H1 (cell line): Measurements from ENCODE around the gene ABHD2. TPM values are rescaled to one million over a fixed set of nuclear protein-coding genes. Genes with fewer than 3 reads are reported as not detected.

Experiments used
- CTCF ChIA-PET: fragments of 300-600 bp; sonication (Branson Sonifier 250); formaldehyde crosslinking; loops from one replicate; lab custom pipeline; 2021; ENCODE audit not compliant: partially characterized antibody; lab: Charles Lee
- POLR2A ChIA-PET: fragments of 300-600 bp; sonication (Branson Sonifier 250); formaldehyde crosslinking; loops from one replicate; lab custom pipeline; 2021; ENCODE audit warnings: inconsistent platforms; ENCODE audit not compliant: partially characterized antibody; lab: Charles Lee
- DNase-seq, 2 experiments: peaks; one replicate each; pipeline versions ENCODE4 v3.0.0 to v3.0.0-alpha.2; 2010 to 2022; ENCODE audit warnings: low spot score in 2 of 2, low read depth in 1 of 2, mixed read lengths in 1 of 2
- FAIRE-seq: peaks from 2 replicates; lab custom pipeline; 2011; peaks lifted over from hg19 to GRCh38; lab: Jason Lieb, UNC
- H2AFZ ChIP-seq: 2 replicates; pipeline ENCODE4 v1.8.1; 2012; ENCODE audit warnings: low read length, inconsistent platforms
- H2AK5ac ChIP-seq: 2 replicates; pipeline ENCODE4 v1.6.1; 2013; ENCODE audit warnings: low read depth, low read length
- H2BK120ac ChIP-seq: replicated peaks from 2 replicates; pipeline ENCODE3; 2013; ENCODE audit warnings: low read depth, low read length, inconsistent platforms
- H2BK12ac ChIP-seq: 2 replicates; pipeline ENCODE4 v1.6.1; 2013; ENCODE audit warnings: low read depth, low read length
- H2BK15ac ChIP-seq: 2 replicates; pipeline ENCODE4 v1.6.1; 2013; ENCODE audit warnings: low read length
- H2BK20ac ChIP-seq: 2 replicates; pipeline ENCODE4 v1.6.1; 2013; ENCODE audit warnings: low read length
- H2BK5ac ChIP-seq: 2 replicates; pipeline ENCODE4 v1.6.1; 2013; ENCODE audit warnings: low read depth, low read length
- H3K14ac ChIP-seq: 2 replicates; pipeline ENCODE4 v1.6.1; 2013; ENCODE audit warnings: inconsistent platforms; ENCODE audit not compliant: insufficient read length
- H3K18ac ChIP-seq: 2 replicates; pipeline ENCODE4 v1.6.1; 2013; ENCODE audit warnings: low read length; ENCODE audit errors: extremely low read depth
- H3K23ac ChIP-seq: 2 replicates; pipeline ENCODE4 v1.6.1; 2013; ENCODE audit warnings: inconsistent platforms; ENCODE audit not compliant: insufficient read length
- H3K23me2 ChIP-seq: 2 replicates; pipeline ENCODE4 v1.6.1; 2013; ENCODE audit warnings: low read depth, low read length
- H3K27ac ChIP-seq: 2 replicates; pipeline ENCODE4 v1.6.1; 2011; ENCODE audit warnings: low read depth, low read length, inconsistent platforms
- H3K27me3 ChIP-seq, 4 experiments: replicated peaks in 1 of 4; 1 replicate in 1 of 4; 2 replicates in 3 of 4; pipeline versions ENCODE4 v1.6.1 to v1.8.1; 2011 to 2013; ENCODE audit warnings: low read length in 3 of 4, mild to moderate bottlenecking in 3 of 4, inconsistent platforms in 2 of 4, mixed read lengths in 2 of 4, moderate library complexity in 1 of 4; ENCODE audit not compliant: control insufficient read depth in 3 of 4, insufficient read depth in 3 of 4; ENCODE audit errors: extremely low read depth in 1 of 4
- H3K36me3 ChIP-seq, 4 experiments: 2 replicates each; pipeline versions ENCODE4 v1.6.1 to v1.8.1; 2011 to 2013; ENCODE audit warnings: mild to moderate bottlenecking in 4 of 4, low read length in 3 of 4, moderate library complexity in 2 of 4, control low read depth in 1 of 4, inconsistent platforms in 1 of 4; ENCODE audit not compliant: insufficient read depth in 4 of 4, control insufficient read depth in 2 of 4
- H3K4ac ChIP-seq: replicated peaks from 2 replicates; pipeline ENCODE3; 2013; ENCODE audit warnings: low read length, low read depth, mixed read lengths, inconsistent platforms; ENCODE audit not compliant: insufficient read length
- H3K4me1 ChIP-seq, 4 experiments: replicated peaks in 1 of 4; 1 replicate in 1 of 4; 2 replicates in 3 of 4; pipeline versions ENCODE4 v1.6.1 to v1.8.1; 2011 to 2013; ENCODE audit warnings: low read length in 3 of 4, inconsistent platforms in 2 of 4, mixed read lengths in 1 of 4; ENCODE audit not compliant: insufficient read depth in 4 of 4, control insufficient read depth in 3 of 4
- H3K4me2 ChIP-seq, 2 experiments: 2 replicates each; pipeline versions ENCODE4 v1.6.1 to v1.8.1; 2011 to 2013; ENCODE audit warnings: low read depth in 2 of 2, low read length in 2 of 2, control low read depth in 1 of 2, inconsistent platforms in 1 of 2, mild to moderate bottlenecking in 1 of 2; ENCODE audit not compliant: insufficient read depth in 1 of 2
- H3K4me3 ChIP-seq, 4 experiments: fragments of 200-600, 300-600 bp in 1 of 4; sonication (generic), shearing (Covaris generic), sonication (Bioruptor Twin) in 1 of 4; 2 replicates each; pipeline versions ENCODE4 v1.5.1 to v1.8.1; 2011 to 2016; ENCODE audit warnings: low read length in 4 of 4, low read depth in 3 of 4, control low read depth in 2 of 4, inconsistent platforms in 2 of 4, mild to moderate bottlenecking in 2 of 4, mixed read lengths in 1 of 4, moderate library complexity in 1 of 4; ENCODE audit not compliant: insufficient read depth in 2 of 4; ENCODE audit errors: extremely low read depth in 1 of 4
- H3K56ac ChIP-seq: replicated peaks from 2 replicates; pipeline ENCODE3; 2013; ENCODE audit warnings: low read depth, mild to moderate bottlenecking, mixed read lengths, low read length, inconsistent platforms; ENCODE audit not compliant: insufficient read length
- H3K79me1 ChIP-seq: 2 replicates; pipeline ENCODE4 v1.6.1; 2013; ENCODE audit warnings: low read depth, low read length, control low read depth
- H3K79me2 ChIP-seq, 2 experiments: 2 replicates each; pipeline versions ENCODE4 v1.6.1 to v1.8.1; 2012 to 2013; ENCODE audit warnings: low read length in 2 of 2, mild to moderate bottlenecking in 2 of 2, inconsistent platforms in 1 of 2; ENCODE audit not compliant: insufficient read depth in 2 of 2, control insufficient read depth in 1 of 2
- H3K9ac ChIP-seq, 4 experiments: replicated peaks in 1 of 4; 1 replicate in 1 of 4; 2 replicates in 3 of 4; pipeline versions ENCODE4 v1.6.1 to v1.8.1; 2011 to 2013; ENCODE audit warnings: low read depth in 3 of 4, low read length in 3 of 4, control low read depth in 2 of 4, mild to moderate bottlenecking in 2 of 4, moderate library complexity in 2 of 4, inconsistent platforms in 1 of 4; ENCODE audit errors: extremely low read depth in 1 of 4
- H3K9me3 ChIP-seq, 2 experiments: 2 replicates each; pipeline versions ENCODE4 v1.6.1 to v1.8.1; 2012 to 2013; ENCODE audit warnings: mild to moderate bottlenecking in 2 of 2, moderate library complexity in 2 of 2, control low read depth in 1 of 2, inconsistent platforms in 1 of 2, low read depth in 1 of 2, low read length in 1 of 2, mixed read lengths in 1 of 2; ENCODE audit not compliant: insufficient read depth in 2 of 2
- H4K20me1 ChIP-seq, 2 experiments: replicated peaks in 1 of 2; 2 replicates each; pipeline versions ENCODE3 to v1.8.1; 2011 to 2013; ENCODE audit warnings: inconsistent platforms in 2 of 2, low read length in 2 of 2, mild to moderate bottlenecking in 1 of 2; ENCODE audit not compliant: insufficient read depth in 2 of 2, control insufficient read depth in 1 of 2
- H4K5ac ChIP-seq: 2 replicates; pipeline ENCODE4 v1.6.1; 2013; ENCODE audit warnings: low read length, low read depth, mixed read lengths, inconsistent platforms; ENCODE audit not compliant: insufficient read length
- H4K8ac ChIP-seq: 2 replicates; pipeline ENCODE4 v1.8.0; 2013; ENCODE audit warnings: mild to moderate bottlenecking, moderate library complexity, low read length, inconsistent platforms; ENCODE audit not compliant: insufficient read depth; ENCODE audit errors: extremely low read depth
- H4K91ac ChIP-seq: replicated peaks from 2 replicates; pipeline ENCODE3; 2013; ENCODE audit warnings: low read length, mixed read lengths, inconsistent platforms; ENCODE audit not compliant: insufficient read length
- EP300 ChIP-seq, 2 experiments: IDR thresholded peaks; 1 replicate in 1 of 2; 2 replicates in 1 of 2; pipeline ENCODE4 v1.6.1; 2011 to 2012; ENCODE audit warnings: low read depth in 2 of 2, low read length in 2 of 2, mild to moderate bottlenecking in 2 of 2, borderline replicate concordance in 1 of 2, inconsistent platforms in 1 of 2, moderate library complexity in 1 of 2
- EZH2 ChIP-seq: fragments of 200-600 bp; sonication (generic); IDR thresholded peaks from 2 replicates; pipeline ENCODE4 v1.7.1; 2012; ENCODE audit warnings: low read depth, mild to moderate bottlenecking, moderate library complexity, low read length, inconsistent platforms; ENCODE audit not compliant: severe bottlenecking
- GABPA ChIP-seq: IDR thresholded peaks from 2 replicates; pipeline ENCODE4 v1.6.1; 2011; ENCODE audit warnings: mild to moderate bottlenecking, low read length, moderate library complexity, borderline replicate concordance; ENCODE audit not compliant: insufficient read depth
- HDAC2 ChIP-seq, 2 experiments: fragments of 300-600 bp in 1 of 2; sonication (generic) in 1 of 2; IDR thresholded peaks; 2 replicates each; pipeline ENCODE4 v1.6.1; 2011 to 2012; ENCODE audit warnings: low read depth in 2 of 2, low read length in 2 of 2, mild to moderate bottlenecking in 2 of 2, moderate library complexity in 2 of 2, borderline replicate concordance in 1 of 2, inconsistent platforms in 1 of 2
- PHF8 ChIP-seq: fragments of 200-600 bp; sonication (generic); conservative IDR thresholded peaks from 2 replicates; pipeline ENCODE4 v1.7.1; 2012; ENCODE audit warnings: low read depth, mild to moderate bottlenecking, inconsistent platforms, low read length, moderate library complexity
- RAD21 ChIP-seq, 2 experiments: IDR thresholded peaks in 1 of 2; conservative IDR thresholded peaks in 1 of 2; 2 replicates each; pipeline ENCODE4 v1.6.1; 2011; ENCODE audit warnings: low read depth in 2 of 2, low read length in 2 of 2, improper control_type of control experiment in 1 of 2, inconsistent platforms in 1 of 2, mild to moderate bottlenecking in 1 of 2, moderate library complexity in 1 of 2
- RBBP5 ChIP-seq: IDR thresholded peaks from 2 replicates; pipeline ENCODE4 v1.7.1; 2012; ENCODE audit warnings: low read depth, mild to moderate bottlenecking, inconsistent platforms, low read length, moderate library complexity, borderline replicate concordance
- RFX5 ChIP-seq: IDR thresholded peaks from 2 replicates; pipeline ENCODE4 v1.6.1; 2011; ENCODE audit warnings: low read depth, low read length, improper control_type of control experiment, borderline replicate concordance
- SIX5 ChIP-seq: IDR thresholded peaks from 2 replicates; pipeline ENCODE4 v1.6.1; 2011; ENCODE audit warnings: mild to moderate bottlenecking, low read depth, low read length
- SRF ChIP-seq: IDR thresholded peaks from 2 replicates; pipeline ENCODE4 v1.6.1; 2011; ENCODE audit warnings: mild to moderate bottlenecking, low read depth, low read length, moderate library complexity
- SUZ12 ChIP-seq: fragments of 200-600 bp; sonication (generic); IDR thresholded peaks from 2 replicates; pipeline ENCODE4 v1.6.1; 2012; ENCODE audit warnings: mild to moderate bottlenecking, inconsistent platforms, low read length, moderate library complexity, mixed read lengths
- TEAD4 ChIP-seq: IDR thresholded peaks from 2 replicates; pipeline ENCODE4 v1.6.1; 2012; ENCODE audit warnings: low read depth, low read length, inconsistent platforms, mixed read lengths
- WGBS, 2 experiments: shearing (Covaris generic) in 1 of 2; methylation state at CpG; one replicate each; pipeline versions ENCODE4 v1.1.6 to v1.1.7; 2013 to 2015; ENCODE audit warnings: low lambda C conversion rate in 2 of 2, mixed read lengths in 2 of 2, inconsistent platforms in 1 of 2, low coverage in 1 of 2, missing lambda C conversion rate in 1 of 2; ENCODE audit not compliant: insufficient replicate concordance in 2 of 2, insufficient coverage in 1 of 2, insufficient read length in 1 of 2; ENCODE audit errors: extremely low coverage in 1 of 2, missing lambda C conversion rate in 1 of 2; 5-methylcytosine and 5-hydroxymethylcytosine counted together
- polyA plus RNA-seq, 7 experiments: library from polyadenylated mRNA; depleted of rRNA in 3 of 7; stranded (reverse) in 5 of 7; unstranded in 2 of 7; fragments of >200 nt in 5 of 7; fragments of 200-250 nt in 2 of 7; gene quantifications; 1 replicate in 5 of 7; 2 replicates in 1 of 7; 4 replicates in 1 of 7; pipeline versions ENCODE4 v1.2.1 to v1.2.3, GENCODE V29; 2011 to 2013; ENCODE audit warnings: missing spikeins in 2 of 7, mixed read lengths in 2 of 7
- total RNA-seq: library from RNA; stranded (reverse); fragmentation: NEBNext Ultra II Directional; extraction: Animal tissue kit (Norgen Biotek cat#: 25700); gene quantifications from 2 replicates; pipeline ENCODE4 v1.2.1, GENCODE V29; 2021
- TF ChIP-seq, protein P1 (sequence below): IDR thresholded peaks from 2 replicates; pipeline ENCODE4 v1.6.1; 2012; ENCODE audit warnings: inconsistent platforms

The ABHD2 gene
- total and polyA plus RNA-seq, 2 of the 8 experiments (the other 6 are each of a cell fraction or from before 2014, with no cell fraction given), result 9.1 to 23.7 TPM

DNA sequence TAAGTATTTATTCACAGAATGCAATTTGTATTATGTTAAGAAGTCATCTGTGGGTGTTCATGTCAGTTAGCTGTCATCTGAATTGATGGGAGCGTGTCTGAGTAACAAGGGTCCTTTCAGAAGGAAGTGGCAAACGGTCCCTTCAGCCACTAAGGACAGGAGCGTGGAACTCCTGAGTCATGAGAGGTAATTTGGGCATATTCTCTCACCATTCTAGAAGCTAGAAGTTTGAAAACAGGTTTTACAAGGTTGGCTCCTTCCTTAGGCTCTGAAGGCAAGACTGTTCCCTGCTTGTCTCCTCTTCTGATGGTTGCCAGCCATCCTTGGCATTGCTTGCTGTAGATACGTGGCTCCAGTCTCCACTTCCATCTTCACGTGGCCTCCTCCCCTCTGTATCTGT, 19.7 kb downstream of the ABHD2 start:
- no peak overlapping the region for H3K27ac ChIP-seq
- no peak overlapping the region for H3K23ac ChIP-seq
- no peak for FAIRE-seq
- TF ChIP-seq PHF8 (no peak), RAD21 (IDR thresholded peaks at IDR 0.05 in 1 of 2, conservative IDR thresholded peaks at IDR 0.05 in 1 of 2; ENCODE audit: low read depth in 2 of 2, low read length in 2 of 2) (no peak), EZH2 (no peak), HDAC2 (IDR thresholded peaks at IDR 0.05; ENCODE audit: borderline replicate concordance in 1 of 2, low read depth in 2 of 2, low read length in 2 of 2) (no peak), SIX5 (no peak), EP300 (IDR thresholded peaks at IDR 0.05; ENCODE audit: borderline replicate concordance in 1 of 2, low read depth in 2 of 2, low read length in 2 of 2) (no peak), GABPA (no peak), SRF (no peak), RBBP5 (no peak), RFX5 (no peak), TEAD4 (no peak), SUZ12 (no peak)
- TF ChIP-seq, protein P1, sequence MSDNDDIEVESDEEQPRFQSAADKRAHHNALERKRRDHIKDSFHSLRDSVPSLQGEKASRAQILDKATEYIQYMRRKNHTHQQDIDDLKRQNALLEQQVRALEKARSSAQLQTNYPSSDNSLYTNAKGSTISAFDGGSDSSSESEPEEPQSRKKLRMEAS, result no peak

More for the DNA sequence above, 19.7 kb downstream of the ABHD2 start:
- H2BK20ac ChIP-seq, result no peak overlapping the region
- H3K23me2 ChIP-seq, result no peaks in the 10 kb centered on the region
- H3K79me1 ChIP-seq, result no peaks in the 10 kb centered on the region
- CTCF ChIA-PET, result interaction anchor here (0.9 to 3.2 kb wide), 7 partner anchors 9 to 70 kb away, joined by 3 to 9 read pairs (median 3); no protein-coding TSS in a partner anchor
- H2AFZ ChIP-seq, result no peak overlapping the region
- H4K5ac ChIP-seq, result no peak overlapping the region
- POLR2A ChIA-PET, result no interaction called here
- no peak overlapping the region for H2BK12ac ChIP-seq
- no peak overlapping the region for H3K4ac ChIP-seq
- H3K9ac ChIP-seq, result no peak overlapping the region; a peak in 1 of 7 replicates
- no peaks in the 10 kb centered on the region for H3K79me2 ChIP-seq
- no peak overlapping the region for H3K56ac ChIP-seq
- no peak overlapping the region for H3K14ac ChIP-seq
- no peaks in the 10 kb centered on the region for H3K9me3 ChIP-seq
- no peak overlapping the region for H3K4me3 ChIP-seq
- H3K4me1 ChIP-seq, result peaks cover 1 to 11% (median 4%) of the 10 kb centered on the region in 4 experiments; a peak in 5 of 7 replicates
- no peak overlapping the region for H4K8ac ChIP-seq
- H3K27me3 ChIP-seq, result peaks cover 0 to 1% (median 0%) of the 10 kb centered on the region in 4 experiments; a peak in 1 of 7 replicates
- no peak overlapping the region for H3K18ac ChIP-seq
- H4K20me1 ChIP-seq, result no peaks in the 10 kb centered on the region
- H2BK120ac ChIP-seq, result no peak overlapping the region
- H3K4me2 ChIP-seq, result no peak overlapping the region
- H2AK5ac ChIP-seq, result no peak overlapping the region
- H3K36me3 ChIP-seq, result no peaks in the 10 kb centered on the region
- DNase-seq, result no peak
- 90% methylated on average over 5 of the region's 5 CpGs; no CpG with 5 or more reads in 1 of the 2 experiments for WGBS, 2 experiments
- no peak overlapping the region for H4K91ac ChIP-seq
- no peak overlapping the region for H2BK5ac ChIP-seq
- no peak overlapping the region for H2BK15ac ChIP-seq
